ENCODE measurements around the gene ELOVL6.
A peak's percentile ranks its signal among the peaks of the same experiment; 100 is the strongest.
"Not testable (repeated sequence)": the region's sequence is repeated elsewhere in the genome, so short reads cannot be mapped to it uniquely, and the experiment has no call there.

The ELOVL6 gene

DNA sequence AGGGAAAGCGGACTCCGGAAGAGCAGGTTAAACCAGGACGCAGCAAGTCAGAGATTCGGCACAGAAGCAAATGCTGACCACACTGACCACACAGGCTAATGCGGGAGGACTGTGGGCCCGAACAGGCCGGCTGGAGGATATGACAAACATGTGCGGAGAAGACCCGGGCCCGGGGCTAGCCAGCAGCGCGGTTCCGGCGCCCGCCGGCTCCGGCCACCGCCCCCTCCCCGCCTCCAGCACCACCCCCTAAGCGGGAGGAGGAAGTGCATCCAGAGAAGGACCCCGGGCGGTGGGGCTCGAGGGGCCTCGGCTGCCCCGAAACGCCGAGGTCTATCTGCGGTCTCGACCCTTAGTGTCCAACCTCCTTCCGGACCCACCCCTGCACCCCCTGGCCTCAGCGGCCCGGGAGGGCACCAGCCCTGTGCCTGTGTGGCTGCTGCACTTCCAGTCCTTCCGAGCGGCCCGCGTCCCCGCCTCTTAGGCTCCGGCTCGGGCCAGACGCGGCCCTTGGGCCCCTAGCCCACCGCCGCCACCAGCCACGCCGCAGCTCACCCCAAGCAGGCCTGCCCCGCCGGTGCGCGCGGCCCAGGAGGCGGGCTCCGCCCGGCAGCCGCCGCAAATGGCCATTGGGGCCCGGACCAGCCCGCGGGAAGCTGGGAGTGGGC lies 2.1 kb downstream of the ELOVL6 start:
- peak; percentile 13 for DNase-seq

DNA sequence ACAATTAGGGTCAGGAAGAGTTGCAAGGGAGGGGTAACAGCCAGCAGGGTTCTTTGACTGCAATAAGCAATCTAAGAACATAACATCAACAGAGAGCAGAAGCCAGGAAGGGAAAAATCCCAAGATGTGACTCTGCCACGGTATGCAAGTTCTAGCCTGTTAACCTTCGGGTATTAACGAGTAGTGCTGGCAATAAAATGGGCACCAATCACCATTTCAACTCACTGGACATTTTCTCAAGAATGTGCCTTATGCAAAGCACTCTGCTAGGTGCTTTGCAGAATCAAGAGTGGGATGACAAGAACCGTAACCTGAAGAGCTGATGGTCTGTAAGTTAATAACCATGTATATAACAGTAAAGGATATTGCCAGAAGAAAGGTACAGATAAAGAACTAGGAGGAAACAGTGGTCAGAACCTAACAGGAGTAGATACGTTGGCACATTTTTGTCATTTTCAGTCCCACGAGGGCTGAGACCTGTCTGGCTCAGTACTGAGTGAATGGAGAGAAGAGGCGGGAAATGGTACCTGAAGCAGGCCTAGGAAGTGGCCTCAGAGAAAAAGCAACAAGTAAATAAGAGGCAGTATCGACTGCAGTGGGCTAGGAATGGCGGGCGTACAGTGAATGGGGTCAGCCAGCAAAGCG lies 2.7 kb downstream of the ELOVL6 start:
- DNase-seq = no peak

DNA sequence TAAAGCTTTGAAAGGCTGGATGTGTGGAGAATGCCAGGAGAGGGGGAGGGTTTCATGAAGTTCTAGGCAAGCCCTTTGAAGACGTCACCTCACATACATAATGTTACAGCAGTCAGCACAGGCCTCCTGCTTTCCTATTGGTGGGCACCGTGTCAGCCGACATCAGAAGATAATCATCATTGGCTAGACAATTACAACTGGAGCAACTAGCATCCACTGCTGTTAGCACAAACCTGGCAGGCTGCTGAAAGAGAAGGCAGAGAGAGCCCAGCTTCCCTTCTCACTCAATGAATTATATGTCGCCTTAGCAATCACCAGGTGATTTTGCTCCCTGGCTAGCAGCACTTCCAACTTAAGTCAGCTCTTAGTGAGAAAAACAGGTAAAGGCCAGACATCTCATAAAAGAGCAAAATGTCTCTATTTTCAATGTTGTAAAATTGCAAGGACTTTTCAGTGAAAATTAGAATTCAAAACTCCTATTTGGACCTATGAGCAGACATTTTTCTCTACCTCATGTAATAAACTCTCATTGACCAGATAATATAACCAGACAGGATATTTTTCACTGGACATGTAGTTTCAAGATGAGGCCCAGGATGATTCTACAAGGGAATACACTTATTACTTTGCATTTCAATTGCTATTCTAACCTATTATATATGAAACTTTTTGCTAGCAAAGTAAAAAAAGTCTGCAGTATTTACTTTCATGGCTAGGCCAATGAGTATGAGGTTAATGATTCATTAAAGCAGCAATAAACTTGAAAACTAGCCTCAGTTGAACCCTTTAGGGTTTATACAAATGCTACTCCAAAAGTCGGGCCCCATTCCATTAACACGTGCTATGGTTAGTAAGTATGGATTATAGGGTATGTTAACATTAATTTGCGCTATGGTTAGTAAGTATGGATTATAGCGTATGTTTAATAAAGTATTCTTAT lies 4.3 kb downstream of the ELOVL6 start:
- DNase-seq = peak; percentile 50

DNA sequence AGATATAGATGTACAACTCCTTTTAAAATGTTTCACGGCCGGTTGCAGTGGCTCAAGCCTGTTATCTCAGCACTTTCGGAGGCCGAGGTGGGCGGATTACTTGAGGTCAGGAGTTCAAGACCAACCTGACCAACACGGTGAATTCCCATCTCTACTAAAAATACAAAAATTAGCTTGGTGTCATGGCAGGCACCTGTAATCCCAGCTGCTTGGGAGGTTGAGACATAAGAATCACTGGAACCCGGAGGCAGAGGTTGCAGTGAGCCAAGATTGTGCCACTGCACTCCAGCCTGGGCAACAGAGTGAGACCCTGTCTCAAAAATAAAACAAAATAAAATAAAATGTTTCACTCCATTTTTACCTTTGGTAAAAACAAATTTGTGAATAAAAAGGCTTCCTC lies 5.1 kb downstream of the ELOVL6 start:
- not testable (repeated sequence) for DNase-seq

DNA sequence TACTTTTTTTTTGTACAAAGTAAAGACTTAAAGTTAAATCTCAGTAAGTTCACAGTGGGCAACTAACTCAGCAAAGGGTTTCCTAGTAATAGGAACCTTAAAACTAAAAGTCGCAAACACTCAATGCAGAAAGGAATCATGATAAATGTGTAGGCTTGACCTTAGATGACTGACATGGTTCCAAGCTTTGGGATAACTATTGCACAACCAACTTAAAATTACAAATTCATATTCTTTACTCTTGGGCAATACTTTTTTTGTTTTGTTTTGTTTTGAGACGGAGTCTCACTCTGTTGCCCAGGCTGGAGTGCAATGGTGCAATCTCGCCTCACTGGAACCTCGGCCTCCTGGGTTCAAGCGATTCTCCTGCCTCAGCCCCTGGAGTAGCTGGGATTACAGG lies 8.2 kb downstream of the ELOVL6 start:
- DNase-seq = no peak

DNA sequence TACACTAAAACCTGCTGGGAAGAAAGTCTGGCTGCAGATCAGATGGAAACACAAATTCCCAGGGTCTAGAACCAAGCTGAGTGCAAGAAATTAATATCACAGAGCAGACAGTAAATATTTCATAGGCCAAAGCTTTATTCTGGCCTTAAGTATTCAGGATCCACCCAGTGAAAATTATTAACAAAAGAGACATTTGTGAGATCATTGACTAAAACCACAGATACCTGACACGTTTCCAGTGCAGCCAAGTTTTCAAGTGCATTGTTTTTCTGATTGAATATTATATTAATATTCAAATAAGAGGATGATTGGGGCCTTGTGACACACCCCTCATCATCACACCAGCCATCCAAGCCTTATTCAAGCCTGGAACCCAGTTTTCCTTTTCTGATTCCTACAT lies 10.3 kb downstream of the ELOVL6 start:
- no peak for DNase-seq

DNA sequence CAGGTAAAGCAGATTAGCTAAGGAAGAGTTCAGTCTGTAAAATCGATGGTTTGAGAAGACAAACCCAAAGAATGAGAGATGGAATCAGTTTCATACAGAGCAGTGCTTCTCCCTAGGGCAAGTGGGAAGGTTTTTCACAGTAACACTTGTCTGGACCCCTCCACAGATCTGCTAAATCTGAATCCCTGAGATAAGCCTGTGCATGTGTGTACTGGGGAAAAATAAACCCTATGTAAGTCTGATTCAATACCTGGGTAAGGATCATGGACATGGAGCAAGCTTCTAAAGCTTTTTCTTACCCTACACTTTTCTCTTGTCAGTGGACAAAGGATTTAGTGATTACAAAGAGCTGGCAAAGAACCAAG lies 13.6 kb downstream of the ELOVL6 start:
- no peak for DNase-seq

DNA sequence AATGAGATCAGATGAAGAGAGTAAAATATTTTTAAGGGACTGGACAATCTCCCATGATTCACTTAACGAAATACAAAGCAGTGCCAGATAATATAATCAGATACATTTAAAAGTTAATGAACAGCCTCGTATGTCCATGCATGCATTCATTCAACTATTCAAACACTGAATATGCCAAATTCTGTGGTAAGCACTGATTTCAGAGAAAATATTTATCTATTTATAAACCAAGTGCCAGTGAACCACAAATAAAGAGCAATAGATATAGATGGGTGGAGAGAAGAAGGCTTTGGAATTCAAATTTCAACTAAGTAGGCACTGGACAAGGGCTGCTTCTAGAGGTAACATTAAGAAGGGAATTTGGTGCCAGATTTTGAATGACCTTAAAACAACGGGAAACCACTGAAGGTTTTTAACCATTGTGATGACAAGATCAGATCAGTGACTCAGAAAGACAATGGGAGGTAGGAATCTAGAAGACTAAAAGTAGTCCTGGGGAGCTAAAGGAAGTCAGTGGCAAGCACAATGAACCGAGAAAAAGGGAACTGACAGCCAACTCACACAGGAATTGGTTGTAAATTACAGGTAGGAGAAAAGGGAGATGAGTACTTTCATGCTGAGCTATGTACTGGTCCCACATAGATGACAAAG lies 14.2 kb downstream of the ELOVL6 start:
- DNase-seq = no peak

DNA sequence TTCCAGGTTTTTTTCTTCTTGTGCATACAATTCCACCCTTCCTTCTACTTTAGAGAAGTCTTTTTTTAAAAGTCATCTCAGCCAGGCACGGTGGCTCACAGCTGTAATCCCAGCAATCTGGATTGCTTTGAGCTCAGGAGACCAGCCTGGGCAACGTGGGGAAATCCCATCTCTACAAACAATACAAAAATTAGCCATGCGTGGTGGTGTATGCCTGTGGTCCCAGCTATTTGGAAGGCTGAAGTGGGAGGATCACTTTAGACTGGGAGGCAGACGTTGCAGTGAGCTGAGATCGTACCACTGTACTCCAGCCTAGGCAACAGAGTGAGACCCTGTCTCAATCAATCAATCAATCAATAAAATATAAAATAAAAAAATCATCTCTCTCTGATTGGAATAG lies 14.8 kb downstream of the ELOVL6 start:
- DNase-seq = no peak

DNA sequence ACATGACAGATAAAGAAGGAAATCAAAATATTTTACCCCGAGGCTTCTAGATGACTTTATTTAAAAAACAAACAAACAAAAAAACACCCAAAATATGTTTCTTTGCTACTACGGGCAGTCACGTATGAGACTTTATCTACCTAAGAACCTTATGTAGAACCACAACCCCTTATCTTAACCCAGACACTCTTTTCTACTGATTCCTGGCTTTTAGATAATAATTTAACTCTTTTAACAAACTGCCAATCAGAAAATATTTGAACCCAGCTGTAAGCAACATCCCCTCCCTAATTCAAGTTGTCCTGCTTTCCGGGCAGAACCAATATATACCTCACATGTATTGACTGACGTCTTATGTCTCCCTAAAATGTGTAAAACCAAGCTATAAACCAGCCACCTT lies 15.4 kb downstream of the ELOVL6 start:
- DNase-seq = no peak

DNA sequence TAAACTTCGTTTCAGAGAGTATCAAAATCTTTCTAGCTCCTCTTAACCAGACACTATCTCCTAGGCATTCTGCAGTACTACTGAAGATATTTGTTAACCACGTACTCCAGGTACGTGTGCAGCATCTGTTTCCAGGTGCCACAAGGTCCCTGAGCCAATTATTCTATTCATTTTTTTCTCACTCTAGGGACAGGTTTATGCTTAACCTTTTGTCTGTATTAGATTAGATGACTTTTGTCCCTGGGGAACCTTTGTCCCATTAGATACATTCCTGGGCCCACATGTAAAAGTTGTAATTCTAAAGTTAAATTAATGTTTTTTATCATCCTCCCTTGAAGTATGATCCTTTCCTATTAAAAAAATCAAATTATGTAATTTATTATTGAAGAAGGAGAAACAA lies 16.5 kb downstream of the ELOVL6 start:
- DNase-seq = no peak

DNA sequence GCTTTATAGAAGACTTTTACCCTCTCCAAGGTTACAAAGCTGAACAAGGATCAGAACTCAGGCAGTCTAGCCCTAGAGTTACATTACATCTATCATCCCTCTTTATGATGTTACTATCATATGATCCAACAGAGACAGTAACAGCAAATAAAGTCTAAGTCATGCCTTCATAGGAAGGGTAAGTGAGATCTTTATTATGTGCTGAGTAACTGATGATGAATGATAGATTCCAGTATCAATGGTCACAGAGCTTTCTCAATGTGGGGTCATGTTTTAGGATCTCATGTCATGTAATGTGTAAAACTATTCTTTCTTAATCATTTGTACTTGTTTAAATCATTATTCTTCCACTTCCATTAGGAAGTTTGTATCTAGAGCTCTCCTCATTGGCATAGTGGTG lies 22.8 kb downstream of the ELOVL6 start:
- no peak for DNase-seq

DNA sequence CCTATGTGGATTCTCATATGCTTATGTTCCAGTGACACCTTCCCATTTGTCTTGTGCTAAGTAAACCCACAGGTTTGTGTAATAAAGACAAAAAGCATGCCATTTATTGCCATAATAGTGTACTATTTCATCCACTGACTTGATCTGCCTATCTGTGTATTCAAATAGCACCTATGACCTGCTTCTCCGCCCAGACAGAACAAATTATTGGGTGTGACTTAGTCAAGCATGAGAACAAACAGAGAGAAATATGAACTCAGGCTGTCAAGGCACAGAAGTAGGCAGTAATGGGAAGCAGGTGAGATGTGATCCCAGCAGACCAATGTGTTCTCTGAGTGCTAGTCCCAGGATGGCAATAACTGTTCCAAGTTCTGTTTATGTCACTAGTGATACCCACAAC lies 25.4 kb downstream of the ELOVL6 start:
- DNase-seq = no peak

DNA sequence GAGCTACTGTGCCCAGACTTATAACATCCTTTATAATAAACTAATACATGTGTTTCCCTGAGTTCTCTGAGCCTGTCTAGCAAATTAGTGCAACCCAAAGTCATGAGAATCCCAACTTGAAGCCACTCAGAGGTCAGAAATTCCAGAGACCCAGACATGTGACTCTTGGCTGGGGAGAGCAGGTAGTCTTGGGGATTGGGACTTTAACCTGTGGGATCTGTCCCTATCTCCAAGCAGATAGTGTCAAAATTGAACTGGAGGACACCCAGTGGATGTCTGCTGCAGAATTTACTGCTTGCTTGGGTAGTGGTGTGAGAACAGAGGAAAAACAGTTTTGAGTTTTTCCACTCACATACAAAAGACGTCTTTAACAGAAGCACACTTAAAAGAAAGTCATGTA lies 26.4 kb downstream of the ELOVL6 start:
- no peak for DNase-seq

DNA sequence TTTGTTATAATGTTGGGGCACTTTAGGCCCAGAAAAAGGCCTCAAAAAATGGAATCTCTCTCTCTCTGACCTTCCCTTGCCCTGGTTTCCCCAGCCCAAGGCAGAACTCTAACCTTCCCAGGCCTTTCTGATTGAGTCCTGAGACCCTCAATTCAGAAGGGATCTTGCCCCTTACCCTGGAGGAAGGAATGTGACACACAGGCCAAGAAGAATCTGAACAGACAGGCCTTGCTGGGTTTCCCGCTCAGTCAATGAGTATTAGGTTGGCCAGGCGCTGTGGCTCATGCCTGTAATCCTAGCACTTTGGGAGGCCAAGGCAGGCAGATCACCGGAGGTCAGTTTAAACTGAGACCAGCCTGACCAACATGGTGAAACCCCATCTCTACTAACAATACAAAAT lies 27.6 kb downstream of the ELOVL6 start:
- DNase-seq = no peak

DNA sequence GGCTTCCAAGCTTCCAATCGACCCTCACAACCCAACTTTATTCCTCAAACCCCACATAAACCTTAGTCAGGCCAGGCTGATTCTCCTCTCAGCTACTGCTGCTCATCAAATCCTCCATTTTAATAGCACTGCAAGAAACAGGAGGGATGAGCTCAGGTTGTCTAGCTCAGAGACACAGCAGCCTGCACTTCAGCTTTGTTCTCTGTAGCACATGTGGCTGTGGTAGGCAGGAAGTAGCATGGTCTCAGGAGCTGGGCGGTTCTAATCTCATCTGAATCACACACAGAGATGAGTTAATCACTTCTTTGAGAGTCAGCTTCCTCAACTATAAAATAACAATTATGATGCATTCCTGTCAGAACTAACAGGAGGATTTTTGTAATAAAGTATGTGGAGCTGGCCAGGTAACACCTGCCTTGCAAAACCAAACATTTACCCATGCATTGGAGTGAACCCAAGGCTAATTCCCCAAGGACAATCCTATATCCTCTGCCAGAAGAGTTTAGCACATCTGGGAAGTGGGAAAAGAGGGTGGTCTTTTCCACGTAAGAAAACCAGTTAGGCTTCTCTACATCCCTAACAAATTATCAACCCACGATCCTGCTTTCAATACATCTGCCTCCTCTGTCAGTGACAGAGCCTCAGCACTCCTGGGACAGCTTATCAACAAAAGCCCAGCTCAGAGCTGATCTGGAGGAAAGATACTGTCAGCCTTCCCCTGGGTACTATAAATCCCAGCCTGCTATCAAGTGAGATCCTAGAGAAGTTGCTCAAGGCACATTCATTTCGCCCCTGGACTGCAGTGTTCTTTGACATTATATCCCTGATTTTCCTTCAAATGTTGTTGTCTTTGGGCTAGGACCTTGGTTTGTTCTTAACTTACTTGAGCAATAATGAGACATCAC lies 32.8 kb downstream of the ELOVL6 start:
- DNase-seq = peak; percentile 14

DNA sequence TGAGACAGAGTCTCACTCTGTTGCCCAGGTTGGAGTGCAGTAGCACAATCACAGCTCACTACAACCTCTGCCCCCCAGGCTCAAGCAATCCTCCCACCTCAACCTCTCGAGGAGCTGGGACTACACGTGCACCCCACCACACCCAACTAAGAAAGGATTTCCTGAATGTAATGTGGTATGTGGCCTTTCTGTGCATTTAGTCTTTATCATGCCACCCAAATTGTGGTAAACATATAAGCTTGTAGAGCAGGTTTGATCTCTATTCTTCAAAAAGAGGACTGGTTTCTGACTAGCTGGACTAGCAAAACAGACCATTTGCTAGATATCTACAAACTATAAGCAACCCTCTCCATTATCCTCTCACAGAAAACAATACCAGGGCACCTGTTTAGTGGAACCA lies 33.6 kb downstream of the ELOVL6 start:
- DNase-seq = no peak

DNA sequence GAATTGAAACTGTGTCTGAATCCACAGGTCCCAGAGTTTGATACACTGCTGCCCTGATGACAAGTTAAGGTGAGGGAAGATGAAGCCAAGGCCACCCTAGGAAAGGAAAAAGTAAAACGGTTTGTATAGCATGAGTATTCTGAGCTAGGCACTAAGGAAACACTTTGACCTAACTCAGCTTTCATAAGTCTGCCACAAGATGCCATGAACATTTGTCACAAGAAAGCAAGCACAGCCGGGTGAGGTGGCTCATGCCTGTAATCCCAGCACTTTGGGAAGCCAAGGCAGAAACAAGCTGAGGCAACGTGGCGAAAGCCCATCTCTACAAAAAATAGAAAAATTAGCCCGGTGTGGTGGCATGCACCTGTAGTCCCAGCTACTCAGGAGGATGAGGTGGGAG lies 34.2 kb downstream of the ELOVL6 start:
- DNase-seq = no peak

DNA sequence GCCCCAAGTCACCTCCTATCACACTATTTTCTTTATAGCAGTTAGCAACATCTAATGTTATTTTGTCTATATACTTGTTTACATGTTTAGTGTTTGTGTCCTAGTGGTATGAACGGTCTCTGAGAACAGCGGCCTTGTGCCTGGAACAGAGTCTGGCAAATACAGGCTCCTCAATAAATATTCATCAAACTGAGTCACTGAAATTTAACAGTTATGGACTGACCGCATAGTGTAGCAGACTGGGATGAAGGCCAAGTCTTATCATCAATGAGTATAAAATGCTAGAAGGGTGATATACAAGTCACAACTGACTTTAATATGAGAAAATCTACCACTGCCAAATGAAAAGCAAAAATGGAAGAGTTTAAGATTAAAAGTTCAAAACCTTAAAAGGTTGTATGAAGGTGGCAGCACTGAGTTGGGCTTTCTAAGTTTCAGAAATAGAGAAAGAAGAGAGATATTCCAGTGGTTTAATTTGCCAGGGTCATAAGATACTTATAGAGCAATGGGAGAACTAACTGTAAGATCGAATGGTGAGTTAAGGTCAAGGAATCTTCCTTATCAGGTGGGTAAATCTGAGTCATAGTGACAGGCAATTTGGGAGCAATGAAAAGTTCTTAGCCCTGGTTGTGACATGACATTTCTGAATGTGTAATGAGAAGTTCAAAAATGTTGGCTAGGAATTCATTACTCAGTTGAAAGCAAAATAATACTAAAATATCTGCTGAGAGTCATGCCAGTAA lies 34.9 kb downstream of the ELOVL6 start:
- DNase-seq = no peak

DNA sequence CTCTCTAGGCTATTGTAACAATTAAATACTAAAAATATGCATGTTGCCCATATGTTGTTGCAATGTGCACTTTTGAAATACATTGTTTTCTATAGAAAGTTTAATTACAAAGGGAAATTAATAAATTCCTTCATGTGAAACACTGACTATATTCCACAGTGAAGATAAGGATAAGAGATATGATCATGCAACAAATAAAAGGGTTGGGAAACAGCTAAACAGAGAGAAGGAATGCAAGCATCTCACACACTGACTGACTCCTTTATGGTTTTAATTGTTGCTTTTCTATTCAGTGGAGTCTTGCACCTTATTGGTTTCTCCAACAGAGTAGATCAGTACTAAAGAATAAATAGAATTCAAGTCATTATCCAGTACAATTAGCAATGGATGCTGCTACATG lies 37.8 kb downstream of the ELOVL6 start:
- DNase-seq = no peak

DNA sequence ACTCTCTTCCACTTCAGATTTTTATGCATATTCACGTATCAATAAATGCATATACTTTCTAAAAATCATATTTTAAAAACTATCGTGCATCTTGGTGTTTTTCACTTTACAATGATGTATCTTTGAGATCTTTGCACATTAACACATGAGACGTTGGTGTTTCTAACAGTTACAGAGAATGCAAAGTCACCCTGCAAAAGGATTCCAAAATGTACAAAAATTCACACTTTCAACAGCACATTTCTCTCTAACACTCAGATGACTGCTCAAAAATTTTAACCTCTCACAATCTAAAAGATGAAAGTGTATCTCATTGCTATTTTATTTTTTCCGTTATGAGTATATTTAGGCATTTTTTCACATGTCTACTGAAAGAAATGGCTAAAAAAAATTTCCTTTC lies 38.9 kb downstream of the ELOVL6 start:
- DNase-seq = no peak

DNA sequence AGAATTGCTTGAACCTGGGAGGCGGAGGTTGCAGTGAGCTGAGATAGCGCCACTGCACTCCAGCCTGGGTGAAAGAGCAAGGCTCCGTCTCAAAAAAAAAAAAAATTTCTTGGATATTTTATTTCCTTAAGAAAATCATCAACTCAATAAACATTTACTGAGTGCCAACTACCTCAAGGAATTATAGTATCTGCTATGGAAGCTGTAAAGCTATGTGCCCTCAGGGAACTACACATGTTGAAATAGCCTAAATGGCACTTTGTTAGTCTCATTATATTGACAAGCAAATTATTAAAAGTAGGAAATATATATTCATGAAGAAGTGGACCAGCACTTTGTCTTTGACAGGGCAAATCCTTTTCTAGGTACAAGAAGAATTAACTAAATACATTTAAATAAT lies 40.8 kb downstream of the ELOVL6 start:
- DNase-seq = no peak
